ENCODE measurements around the gene SPAM1. TPM values are rescaled to one million over a fixed set of nuclear protein-coding genes. Genes with fewer than 3 reads are reported as not detected.
"Not testable (repeated sequence)": the region's sequence is repeated elsewhere in the genome, so short reads cannot be mapped to it uniquely, and the experiment has no call there.

Gene SPAM1
- total RNA-seq, 2 donors from 2014 or later, result not detected

DNA sequence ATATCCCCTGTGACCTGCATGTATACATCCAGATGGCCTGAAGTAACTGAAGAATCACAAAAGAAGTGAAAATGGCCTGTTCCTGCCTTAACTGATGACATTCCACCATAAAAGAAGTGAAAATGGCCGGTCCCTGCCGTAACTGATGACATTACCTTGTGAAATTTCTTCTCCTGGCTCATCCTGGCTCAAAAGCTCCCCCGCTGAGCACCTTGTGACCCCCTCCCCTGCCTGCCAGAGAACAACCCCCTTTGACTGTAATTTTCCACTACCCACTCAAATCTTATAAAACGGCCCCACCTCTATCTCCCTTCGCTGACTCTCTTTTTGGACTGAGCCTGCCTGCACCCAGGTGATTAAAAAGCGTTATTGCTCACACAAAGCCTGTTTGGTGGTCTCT lies 83.3 kb downstream of the SPAM1 start:
- DNase-seq; ATAC-seq; intact Hi-C loops (cut with DNase I): not testable (repeated sequence)

DNA sequence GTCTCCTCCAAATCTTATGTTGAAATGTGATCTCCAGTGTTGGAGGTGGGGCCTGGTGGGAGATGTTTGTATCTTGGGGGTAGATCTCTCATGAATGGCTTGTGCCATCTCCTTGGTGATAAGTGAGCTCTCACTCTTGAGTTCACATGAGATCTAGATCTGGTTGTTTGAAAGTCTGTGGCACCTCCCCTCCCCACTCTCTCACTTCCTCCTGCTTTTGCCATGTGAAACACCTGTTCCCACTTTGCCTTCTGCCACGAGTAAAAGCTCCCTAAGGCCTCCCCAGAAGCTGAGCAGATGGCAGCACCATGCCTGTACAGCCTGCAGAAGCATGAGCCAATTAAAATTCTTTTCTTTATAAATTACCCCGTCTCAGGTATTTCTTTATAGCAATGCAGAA lies 84.3 kb downstream of the SPAM1 start:
- DNase-seq (no peak), ATAC-seq (no peak)
- intact Hi-C loops (cut with DNase I), result no loop called here

Other genes starting within 250 kb of the SPAM1 start
- gene WASL, start 176.2 kb upstream of the SPAM1 start, total RNA-seq, result 10 to 100 TPM; 25.1 to 26.8 TPM
- gene HYAL4, start 80.1 kb upstream of the SPAM1 start, total RNA-seq, result not detected
- under 1 TPM in 1 of 2 donors, not detected in 1; 0.71 TPM for gene TMEM229A, start 107.8 kb downstream of the SPAM1 start, total RNA-seq

Measured in left cardiac atrium (tissue), 4 donors.